ENCODE measurements around the gene SRPK3. TPM values are rescaled to one million over a fixed set of nuclear protein-coding genes. Genes with fewer than 3 reads are reported as not detected.
A peak's percentile ranks its signal among the peaks of the same experiment; 100 is the strongest.

Gene SRPK3
- total RNA-seq, 2 donors from 2014 or later: not detected

DNA sequence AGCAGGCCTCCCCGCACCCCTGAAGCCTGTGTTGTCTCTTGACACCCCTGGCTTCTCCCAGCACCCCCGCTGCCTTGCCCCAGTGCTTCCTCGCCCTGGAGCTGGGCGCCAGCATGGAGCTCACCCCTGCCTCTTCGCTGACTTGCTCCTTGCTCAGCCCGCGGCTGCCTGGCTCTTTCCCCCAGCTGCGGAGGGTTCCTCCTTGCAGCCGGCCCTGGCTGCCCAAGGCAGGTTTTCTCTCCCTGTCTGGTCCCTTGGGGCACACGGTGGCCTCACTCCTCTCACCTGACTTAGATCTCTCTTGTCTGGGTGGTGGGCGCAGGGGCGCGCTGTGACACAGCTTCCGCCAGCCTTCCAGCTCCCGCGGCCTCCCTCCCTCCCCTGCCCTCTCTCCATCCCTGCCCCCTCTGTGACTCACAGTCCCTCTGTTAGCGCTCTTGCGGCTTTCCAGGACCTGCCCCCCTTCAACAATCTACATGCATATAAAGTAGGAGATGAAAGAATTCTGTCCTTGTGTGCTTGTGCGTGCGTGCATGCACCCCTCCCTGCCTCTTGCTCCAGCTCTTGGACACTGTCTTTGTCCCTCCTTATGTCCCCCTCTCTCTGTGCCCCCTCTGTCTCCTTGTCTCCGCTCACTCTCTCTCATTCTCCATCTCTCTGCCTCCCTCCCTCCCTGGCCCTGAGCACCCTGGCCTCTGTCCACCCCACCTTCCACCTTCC lies 14.6 kb upstream of the SRPK3 start:
- Mint-ChIP-seq H3K36me3 (no peaks in the 10 kb centered on the region), H3K9me3 (no peaks in the 10 kb centered on the region), H3K27ac (peak overlapping the region; percentile 75 to 81)
- DNase-seq (ENCODE audit: low spot score in 2 of 2) (no peak), ATAC-seq (peak; percentile 69 to 81)

DNA sequence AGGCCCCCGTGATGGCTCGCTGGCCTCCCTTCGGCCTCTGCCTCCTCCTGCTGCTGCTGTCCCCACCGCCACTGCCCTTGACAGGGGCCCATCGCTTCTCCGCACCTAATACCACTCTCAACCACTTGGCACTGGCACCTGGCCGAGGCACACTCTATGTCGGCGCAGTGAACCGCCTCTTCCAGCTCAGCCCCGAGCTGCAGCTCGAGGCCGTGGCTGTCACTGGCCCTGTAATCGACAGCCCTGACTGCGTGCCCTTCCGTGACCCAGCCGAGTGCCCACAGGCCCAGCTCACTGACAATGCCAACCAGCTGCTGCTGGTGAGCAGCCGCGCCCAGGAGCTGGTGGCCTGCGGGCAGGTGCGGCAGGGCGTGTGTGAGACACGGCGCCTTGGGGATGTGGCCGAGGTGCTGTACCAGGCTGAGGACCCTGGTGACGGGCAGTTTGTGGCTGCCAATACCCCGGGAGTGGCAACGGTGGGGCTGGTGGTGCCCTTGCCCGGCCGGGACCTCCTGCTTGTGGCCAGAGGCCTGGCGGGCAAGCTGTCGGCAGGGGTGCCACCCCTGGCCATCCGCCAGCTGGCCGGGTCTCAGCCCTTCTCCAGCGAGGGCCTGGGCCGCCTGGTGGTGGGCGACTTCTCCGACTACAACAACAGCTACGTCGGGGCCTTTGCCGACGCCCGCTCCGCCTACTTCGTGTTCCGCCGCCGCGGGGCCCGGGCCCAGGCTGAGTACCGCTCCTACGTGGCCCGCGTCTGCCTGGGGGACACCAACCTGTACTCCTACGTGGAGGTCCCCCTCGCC lies 13.8 kb upstream of the SRPK3 start:
- ATAC-seq: no peak
- Mint-ChIP-seq H3K27ac (peak overlapping the region in 1 of 2 donors; percentile 75), H3K9me3 (no peaks in the 10 kb centered on the region), H3K36me3 (no peaks in the 10 kb centered on the region)
- DNase-seq (ENCODE audit: low spot score in 2 of 2): no peak

DNA sequence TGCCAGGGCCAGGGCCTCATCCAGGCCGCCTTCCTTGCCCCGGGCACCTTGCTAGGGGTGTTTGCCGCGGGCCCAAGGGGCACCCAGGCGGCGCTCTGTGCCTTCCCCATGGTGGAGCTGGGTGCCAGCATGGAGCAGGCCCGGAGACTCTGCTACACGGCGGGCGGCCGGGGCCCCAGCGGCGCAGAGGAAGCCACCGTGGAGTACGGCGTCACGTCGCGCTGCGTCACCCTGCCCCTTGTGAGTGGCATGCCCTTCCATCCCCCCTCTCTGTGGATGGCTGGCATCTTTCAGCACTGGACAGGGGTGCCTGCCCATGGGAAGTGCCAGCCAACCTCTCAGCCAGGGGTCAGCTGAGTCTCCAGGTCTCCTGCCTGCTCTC lies 13.2 kb upstream of the SRPK3 start:
- DNase-seq (ENCODE audit: low spot score in 2 of 2): no peak
- ATAC-seq: no peak
- no peaks in the 10 kb centered on the region for H3K9me3 Mint-ChIP-seq
- no peak overlapping the region for H3K27ac Mint-ChIP-seq
- H3K36me3 Mint-ChIP-seq: no peaks in the 10 kb centered on the region

DNA sequence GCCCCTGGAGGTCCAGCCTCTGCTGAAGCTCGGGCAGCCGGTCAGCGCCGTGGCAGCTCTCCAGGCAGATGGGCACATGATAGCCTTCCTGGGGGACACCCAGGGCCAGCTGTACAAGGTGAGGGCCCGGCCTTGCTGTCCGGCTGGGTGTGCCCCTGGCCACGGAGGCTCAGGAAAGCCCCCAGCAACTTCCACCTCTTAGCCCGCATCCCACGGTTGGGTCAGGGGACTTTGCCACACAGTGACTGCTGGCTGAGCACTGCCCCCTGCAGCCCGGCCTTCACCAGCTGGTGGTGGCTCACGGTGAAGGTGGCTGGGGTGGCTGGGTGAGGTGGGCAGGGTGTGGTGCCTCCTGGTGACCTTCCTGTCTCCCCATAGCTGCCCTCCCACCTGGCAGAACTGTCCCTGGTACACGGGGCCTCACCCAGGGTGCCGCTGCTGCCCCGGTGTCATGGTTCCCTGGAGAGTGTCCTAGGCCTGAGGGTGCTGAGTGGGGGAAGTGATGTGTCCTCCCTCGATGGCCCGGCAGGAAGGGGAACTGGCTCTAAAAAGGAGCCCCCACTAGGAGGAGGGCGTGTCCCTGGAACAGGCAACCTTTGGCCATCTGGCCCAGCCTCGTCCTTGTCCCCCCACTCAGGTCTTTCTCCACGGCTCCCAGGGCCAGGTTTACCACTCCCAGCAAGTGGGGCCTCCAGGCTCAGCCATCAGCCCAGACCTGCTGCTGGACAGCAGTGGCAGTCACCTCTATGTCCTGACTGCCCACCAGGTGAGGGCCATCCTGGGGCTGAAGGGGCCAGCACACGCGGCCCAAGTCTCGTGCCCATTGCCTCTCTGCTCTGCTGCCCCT lies 12.3 kb upstream of the SRPK3 start:
- Mint-ChIP-seq H3K36me3 (no peaks in the 10 kb centered on the region), H3K9me3 (no peaks in the 10 kb centered on the region), H3K27ac (no peak overlapping the region)
- ATAC-seq (no peak), DNase-seq (ENCODE audit: low spot score in 2 of 2) (no peak)

DNA sequence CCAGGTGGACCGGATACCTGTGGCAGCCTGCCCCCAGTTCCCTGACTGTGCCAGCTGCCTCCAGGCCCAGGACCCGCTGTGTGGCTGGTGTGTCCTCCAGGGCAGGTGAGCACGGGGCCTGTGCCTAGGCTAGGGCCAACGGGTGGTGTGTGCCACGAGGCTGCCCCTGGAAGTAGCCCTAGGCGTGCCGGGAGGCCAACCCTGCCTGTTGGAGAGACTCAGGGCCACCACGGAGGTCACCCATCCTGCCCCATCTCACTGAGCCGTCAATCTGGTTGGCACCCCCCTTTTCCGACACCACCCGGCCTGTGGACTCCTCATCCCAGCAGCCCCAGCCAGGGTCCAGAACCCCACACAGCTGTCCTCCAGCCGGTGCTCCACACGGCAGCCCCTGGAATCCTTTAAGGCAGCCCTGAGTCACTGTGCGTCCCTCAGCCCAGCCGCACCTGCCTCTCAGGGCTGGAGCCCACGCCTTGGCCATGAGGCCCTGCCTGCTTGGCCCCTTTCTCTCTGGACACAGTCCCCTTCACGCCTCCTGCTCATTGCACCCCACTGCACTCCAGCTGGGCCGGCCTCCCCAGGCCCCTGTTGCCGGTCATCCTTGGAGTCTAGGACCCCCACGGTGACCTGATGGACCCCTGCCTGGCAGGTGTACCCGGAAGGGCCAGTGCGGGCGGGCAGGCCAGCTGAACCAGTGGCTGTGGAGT lies 11.5 kb upstream of the SRPK3 start:
- ATAC-seq (no peak), DNase-seq (ENCODE audit: low spot score in 2 of 2) (no peak)
- H3K36me3 Mint-ChIP-seq: no peaks in the 10 kb centered on the region
- no peak overlapping the region for H3K27ac Mint-ChIP-seq
- H3K9me3 Mint-ChIP-seq: no peaks in the 10 kb centered on the region

DNA sequence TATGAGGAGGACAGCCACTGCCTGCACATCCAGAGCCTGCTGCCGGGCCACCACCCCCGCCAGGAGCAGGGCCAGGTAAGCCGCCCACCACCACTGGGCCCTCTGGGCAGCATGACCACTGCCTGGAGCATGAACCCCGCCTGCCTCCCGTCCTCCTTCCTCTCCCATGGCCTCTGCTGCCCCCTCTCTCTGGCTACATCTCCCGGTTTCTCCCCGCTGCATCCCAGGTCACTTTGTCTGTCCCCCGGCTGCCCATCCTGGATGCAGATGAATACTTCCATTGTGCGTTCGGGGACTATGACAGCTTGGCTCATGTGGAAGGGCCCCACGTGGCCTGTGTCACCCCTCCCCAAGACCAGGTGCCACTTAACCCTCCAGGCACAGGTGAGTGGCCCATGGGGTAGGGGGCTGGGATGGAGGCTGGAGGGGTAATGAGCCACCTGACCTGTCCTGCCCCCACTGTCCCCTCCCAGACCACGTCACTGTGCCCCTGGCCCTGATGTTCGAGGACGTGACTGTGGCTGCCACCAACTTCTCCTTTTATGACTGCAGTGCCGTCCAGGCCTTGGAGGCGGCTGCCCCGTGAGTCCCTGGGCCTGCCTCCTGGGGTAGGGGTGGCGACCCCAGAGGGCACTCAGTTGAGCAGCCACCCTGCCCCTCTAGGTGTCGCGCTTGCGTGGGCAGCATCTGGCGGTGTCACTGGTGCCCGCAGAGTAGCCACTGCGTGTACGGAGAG lies 10.8 kb upstream of the SRPK3 start:
- no peaks in the 10 kb centered on the region for H3K36me3 Mint-ChIP-seq

DNA sequence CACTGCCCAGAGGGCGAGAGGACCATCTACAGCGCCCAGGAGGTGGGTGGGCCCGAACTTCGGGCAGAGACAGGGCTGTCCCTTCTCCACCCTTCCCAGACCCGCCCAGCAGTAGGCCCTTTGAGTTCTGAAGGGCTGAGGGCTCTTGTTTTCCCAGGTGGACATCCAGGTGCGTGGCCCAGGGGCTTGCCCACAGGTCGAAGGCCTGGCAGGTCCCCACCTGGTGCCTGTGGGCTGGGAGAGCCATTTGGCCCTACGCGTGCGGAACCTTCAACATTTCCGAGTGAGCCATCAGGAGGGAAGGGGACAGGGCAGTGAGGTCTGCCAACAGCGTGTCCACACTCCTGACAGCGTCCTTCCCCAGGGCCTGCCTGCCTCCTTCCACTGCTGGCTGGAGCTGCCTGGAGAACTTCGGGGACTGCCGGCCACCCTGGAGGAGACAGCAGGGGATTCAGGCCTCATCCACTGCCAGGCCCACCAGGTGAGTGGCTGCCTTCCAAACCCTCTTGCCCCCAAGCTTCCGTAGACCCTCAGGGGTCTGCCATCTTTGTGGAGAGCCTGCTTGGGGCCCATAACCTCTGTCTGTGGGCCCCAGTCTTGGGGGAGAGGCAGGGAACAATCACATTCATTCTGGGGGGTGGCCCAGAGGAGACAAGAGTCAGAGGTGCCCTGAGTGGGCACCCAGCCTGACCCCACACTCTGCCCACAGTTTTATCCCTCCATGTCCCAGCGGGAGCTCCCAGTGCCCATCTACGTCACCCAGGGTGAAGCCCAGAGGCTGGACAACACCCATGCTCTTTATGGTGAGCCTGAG lies 10.0 kb upstream of the SRPK3 start:
- Mint-ChIP-seq H3K36me3 (no peaks in the 10 kb centered on the region), H3K9me3 (no peaks in the 10 kb centered on the region), H3K27ac (no peak overlapping the region)
- no peak for DNase-seq (ENCODE audit: low spot score in 2 of 2)
- no peak for ATAC-seq

More for the DNA sequence above, 10.8 kb upstream of the SRPK3 start:
- Mint-ChIP-seq H3K27ac (no peak overlapping the region), H3K9me3 (no peaks in the 10 kb centered on the region)
- DNase-seq (ENCODE audit: low spot score in 2 of 2) (no peak), ATAC-seq (no peak)

DNA sequence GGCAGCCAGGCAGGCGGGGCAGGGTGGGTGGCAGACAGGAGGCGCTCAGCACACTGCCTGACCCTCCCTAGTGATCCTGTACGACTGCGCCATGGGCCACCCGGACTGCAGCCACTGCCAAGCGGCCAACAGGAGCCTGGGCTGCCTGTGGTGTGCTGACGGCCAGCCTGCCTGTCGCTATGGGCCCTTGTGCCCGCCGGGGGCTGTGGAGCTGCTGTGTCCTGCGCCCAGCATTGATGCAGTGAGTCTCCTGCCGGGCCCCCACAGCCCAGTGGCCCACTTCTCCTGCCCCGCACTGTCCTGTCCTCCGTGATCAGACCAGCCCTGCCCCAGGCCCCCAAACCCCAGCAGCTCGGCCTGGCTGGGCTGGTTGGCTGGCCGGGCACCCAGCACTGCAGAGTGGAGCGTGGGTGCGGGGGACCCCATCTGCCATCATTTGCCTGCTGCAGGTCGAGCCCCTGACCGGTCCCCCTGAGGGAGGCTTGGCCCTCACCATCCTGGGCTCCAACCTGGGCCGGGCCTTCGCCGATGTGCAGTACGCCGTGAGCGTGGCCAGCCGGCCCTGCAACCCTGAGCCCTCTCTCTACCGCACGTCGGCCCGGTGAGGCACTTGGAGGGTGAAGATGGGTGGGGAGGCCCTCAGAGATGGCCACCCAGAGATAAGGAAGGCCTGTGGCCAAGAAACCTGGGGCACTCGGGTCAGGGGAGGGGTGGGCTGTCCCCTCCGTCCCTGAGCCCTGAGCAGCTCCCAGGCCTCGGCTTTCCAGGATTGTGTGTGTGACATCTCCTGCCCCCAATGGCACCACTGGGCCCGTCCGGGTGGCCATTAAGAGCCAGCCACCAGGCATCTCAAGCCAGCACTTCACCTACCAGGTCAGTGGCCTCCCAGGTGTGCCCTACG lies 9.2 kb upstream of the SRPK3 start:
- no peak overlapping the region for H3K27ac Mint-ChIP-seq

DNA sequence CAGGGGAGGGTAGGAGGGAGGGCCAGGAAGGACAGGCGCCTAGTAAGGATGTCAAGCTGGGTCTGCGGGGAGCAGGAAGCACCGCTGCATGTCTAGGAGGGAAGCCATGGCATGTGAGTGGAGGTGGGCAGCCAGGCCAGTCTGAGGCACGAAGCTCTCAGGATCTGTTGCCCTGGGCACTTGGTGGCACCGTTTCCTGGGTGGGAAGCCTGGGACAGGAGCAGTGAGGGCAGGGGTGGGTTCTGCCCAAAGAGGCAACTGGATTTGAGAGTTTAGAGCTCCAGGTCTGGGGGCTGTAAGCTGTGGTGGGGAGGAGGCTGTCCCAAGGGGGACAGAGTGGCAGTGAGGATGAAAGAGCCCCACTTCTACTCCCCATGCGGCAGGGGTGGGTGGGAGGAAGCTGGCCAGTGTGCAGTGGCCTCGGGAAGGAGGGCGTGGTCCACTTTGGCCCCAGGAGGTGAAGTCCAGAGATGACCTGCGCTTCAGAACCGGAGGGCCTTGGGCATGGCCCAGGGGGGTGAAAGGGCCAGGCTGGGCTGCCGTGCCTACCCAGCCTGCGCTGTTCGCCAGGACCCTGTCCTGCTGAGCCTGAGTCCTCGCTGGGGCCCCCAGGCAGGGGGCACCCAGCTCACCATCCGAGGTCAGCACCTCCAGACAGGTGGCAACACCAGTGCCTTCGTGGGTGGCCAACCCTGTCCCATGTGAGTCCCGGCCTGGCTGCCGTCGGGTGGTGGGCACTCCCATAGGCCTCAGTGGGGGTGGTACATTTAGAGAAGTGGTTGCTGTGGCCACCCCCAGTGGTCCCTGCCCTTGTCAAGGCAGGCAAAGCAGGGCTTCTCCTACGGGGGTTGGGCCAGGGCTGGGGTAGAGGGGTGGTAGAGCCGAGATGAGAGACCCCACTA lies 8.3 kb upstream of the SRPK3 start:
- no peak for ATAC-seq
- no peaks in the 10 kb centered on the region for H3K9me3 Mint-ChIP-seq
- DNase-seq (ENCODE audit: low spot score in 2 of 2): peak in 1 of 2 donors; percentile 23
- H3K27ac Mint-ChIP-seq: no peak overlapping the region
- H3K36me3 Mint-ChIP-seq: no peaks in the 10 kb centered on the region

More for the DNA sequence above, 9.2 kb upstream of the SRPK3 start:
- no peak for ATAC-seq
- H3K9me3 Mint-ChIP-seq: no peaks in the 10 kb centered on the region
- no peaks in the 10 kb centered on the region for H3K36me3 Mint-ChIP-seq
- DNase-seq (ENCODE audit: low spot score in 2 of 2): peak in 1 of 2 donors; percentile 44

DNA sequence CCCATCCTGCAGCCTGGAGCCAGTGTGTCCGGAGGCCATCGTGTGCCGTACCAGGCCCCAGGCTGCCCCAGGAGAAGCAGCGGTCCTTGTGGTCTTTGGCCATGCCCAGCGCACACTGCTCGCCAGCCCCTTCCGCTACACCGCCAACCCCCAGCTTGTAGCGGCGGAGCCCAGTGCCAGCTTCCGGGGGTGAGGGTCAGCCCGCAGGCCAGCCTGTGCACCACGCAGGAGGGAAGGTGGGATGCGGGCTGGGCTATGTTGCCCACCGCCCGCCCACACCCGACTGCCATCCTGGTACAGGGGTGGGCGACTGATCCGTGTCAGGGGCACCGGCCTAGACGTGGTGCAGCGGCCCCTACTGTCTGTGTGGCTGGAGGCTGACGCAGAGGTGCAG lies 7.6 kb upstream of the SRPK3 start:
- H3K36me3 Mint-ChIP-seq: no peaks in the 10 kb centered on the region
- ATAC-seq (no peak), DNase-seq (ENCODE audit: low spot score in 2 of 2) (peak in 1 of 2 donors; percentile 3)
- H3K9me3 Mint-ChIP-seq: no peaks in the 10 kb centered on the region
- no peak overlapping the region for H3K27ac Mint-ChIP-seq

DNA sequence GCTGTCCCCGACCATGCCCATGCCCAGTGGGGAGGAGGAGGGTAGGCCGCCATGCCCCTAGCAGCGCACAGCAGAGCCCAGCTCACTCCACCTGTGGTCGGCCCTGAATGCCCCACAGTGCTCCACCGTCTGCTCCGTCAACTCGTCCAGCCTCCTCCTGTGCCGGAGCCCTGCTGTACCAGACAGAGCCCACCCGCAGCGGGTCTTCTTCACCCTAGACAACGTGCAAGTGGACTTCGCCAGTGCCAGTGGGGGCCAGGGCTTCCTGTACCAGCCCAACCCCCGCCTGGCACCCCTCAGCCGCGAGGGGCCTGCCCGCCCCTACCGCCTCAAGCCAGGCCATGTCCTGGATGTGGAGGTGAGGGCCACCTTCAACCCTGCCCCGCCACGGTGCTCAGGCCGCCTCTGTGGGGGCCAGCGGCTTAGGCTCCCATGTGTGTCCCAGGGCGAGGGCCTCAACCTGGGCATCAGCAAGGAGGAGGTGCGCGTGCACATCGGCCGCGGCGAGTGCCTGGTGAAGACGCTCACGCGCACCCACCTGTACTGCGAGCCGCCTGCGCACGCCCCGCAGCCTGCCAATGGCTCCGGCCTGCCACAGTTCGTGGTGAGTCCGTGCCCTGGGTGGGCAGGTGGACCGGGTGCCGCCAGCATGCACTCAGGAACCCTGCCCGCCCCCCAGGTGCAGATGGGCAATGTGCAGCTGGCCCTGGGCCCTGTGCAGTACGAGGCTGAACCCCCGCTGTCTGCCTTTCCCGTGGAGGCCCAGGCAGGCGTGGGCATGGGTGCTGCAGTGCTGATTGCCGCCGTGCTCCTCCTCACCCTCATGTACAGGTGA lies 6.9 kb upstream of the SRPK3 start:
- Mint-ChIP-seq H3K9me3 (no peaks in the 10 kb centered on the region), H3K36me3 (no peaks in the 10 kb centered on the region), H3K27ac (no peak overlapping the region)
- DNase-seq (ENCODE audit: low spot score in 2 of 2): peak in 1 of 2 donors; percentile 38
- ATAC-seq: no peak

DNA sequence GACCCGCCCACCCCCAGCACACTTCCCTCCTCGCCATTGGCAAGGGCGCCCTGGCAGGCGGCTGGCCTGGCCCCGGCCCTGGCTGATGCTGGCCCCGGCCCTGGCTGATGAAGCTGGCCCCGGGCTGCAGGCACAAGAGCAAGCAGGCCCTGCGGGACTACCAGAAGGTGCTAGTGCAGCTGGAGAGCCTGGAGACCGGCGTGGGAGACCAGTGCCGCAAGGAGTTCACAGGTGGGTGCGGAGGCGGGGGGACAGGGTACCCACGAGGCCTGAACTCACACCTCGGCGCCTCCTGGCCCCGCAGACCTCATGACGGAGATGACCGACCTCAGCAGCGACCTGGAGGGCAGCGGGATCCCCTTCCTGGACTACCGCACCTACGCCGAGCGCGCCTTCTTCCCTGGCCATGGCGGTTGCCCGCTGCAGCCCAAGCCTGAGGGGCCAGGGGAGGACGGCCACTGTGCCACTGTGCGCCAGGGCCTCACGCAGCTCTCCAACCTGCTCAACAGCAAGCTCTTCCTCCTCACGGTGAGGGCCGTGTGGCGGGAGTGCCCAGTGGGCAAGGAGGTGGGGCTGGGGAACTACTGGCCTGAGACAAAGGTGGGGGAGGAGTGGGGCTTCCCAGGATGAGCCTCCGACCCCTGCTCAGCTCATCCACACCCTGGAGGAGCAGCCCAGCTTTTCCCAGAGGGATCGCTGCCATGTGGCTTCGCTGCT lies 6.1 kb upstream of the SRPK3 start:
- DNase-seq (ENCODE audit: low spot score in 2 of 2) (peak in 1 of 2 donors; percentile 39), ATAC-seq (no peak)
- Mint-ChIP-seq H3K27ac (no peak overlapping the region), H3K36me3 (no peaks in the 10 kb centered on the region), H3K9me3 (no peaks in the 10 kb centered on the region)

All from activated naive CD4-positive, alpha-beta T cell treated with anti-CD3 and anti-CD28 coated beads, Interleukin-2, amount 50 U/mL, for 72 hours (primary cell).